ENCODE results near the gene TMEM170A. TPM values are rescaled to one million over a fixed set of nuclear protein-coding genes. Genes with fewer than 3 reads are reported as not detected.

The TMEM170A gene
- total and polyA plus RNA-seq, 2 experiments from 2014 or later: 31.0 to 68.5 TPM

GRCh38 chr16:75402159-75402820, 62.2 kb downstream of the TMEM170A start (continued):
- no peak for TF ChIP-seq ZNF462 (CRISPR knock-in tag; IDR thresholded peaks at IDR 0.05)
- no peak for TF ChIP-seq EZH2 (IDR thresholded peaks at IDR 0.05; ENCODE audit: low read depth, unreplicated experiment)

GRCh38 chr16:75401691-75402090, 62.8 kb downstream of the TMEM170A start:
- H3K4me1 ChIP-seq (ENCODE audit: insufficient read depth): no peaks in the 10 kb centered on the region
- ATAC-seq (no peak), DNase-seq (ENCODE audit: low spot score) (no peak)
- no peaks in the 10 kb centered on the region for H3K9me3 Mint-ChIP-seq
- no peaks in the 10 kb centered on the region for H3K27me3 ChIP-seq (ENCODE audit: insufficient read depth)
- H3K27me3 Mint-ChIP-seq (ENCODE audit: insufficient read depth, low read depth, poor library complexity): no peaks in the 10 kb centered on the region
- no peak overlapping the region for H2AFZ ChIP-seq
- peaks cover 8% of the 10 kb centered on the region; the same call in 1 of the 2 replicates for H3F3A ChIP-seq (replicated peaks; ENCODE audit: low read depth)
- H3K4me1 Mint-ChIP-seq: no peaks in the 10 kb centered on the region
- no peak overlapping the region for H3K27ac Mint-ChIP-seq
- peaks cover 12% of the 10 kb centered on the region; the same call in 1 of the 3 replicates for H3K36me3 Mint-ChIP-seq (ENCODE audit: low read depth)
- H3K4me3 ChIP-seq: no peak overlapping the region
- peaks cover 22% of the 10 kb centered on the region for H4K20me1 ChIP-seq (replicated peaks; ENCODE audit: insufficient read depth)
- peaks cover 12% of the 10 kb centered on the region; the same call in 1 of the 2 replicates for H3K79me2 ChIP-seq (replicated peaks; ENCODE audit: insufficient read depth)
- H3K36me3 ChIP-seq (ENCODE audit: insufficient read depth): no peaks in the 10 kb centered on the region
- no peaks in the 10 kb centered on the region for H3K9me2 ChIP-seq (ENCODE audit: insufficient read depth)
- H3K4me3 Mint-ChIP-seq: no peak overlapping the region
- no peak overlapping the region for H3K4me2 ChIP-seq
- no peak overlapping the region; the same call in 1 of the 2 replicates for H3K27ac ChIP-seq (ENCODE audit: low read depth)
- TF ChIP-seq JUNB (IDR thresholded peaks at IDR 0.05; ENCODE audit: unreplicated experiment) (no peak), EZH2phosphoT487 (IDR thresholded peaks at IDR 0.05; ENCODE audit: unreplicated experiment) (no peak), NANOG (IDR thresholded peaks at IDR 0.05; ENCODE audit: borderline replicate concordance) (no peak), ZNF462 (CRISPR knock-in tag; IDR thresholded peaks at IDR 0.05) (no peak), CREB1 (CRISPR knock-in tag; IDR thresholded peaks at IDR 0.05; ENCODE audit: low read depth) (no peak), STAT1 (IDR thresholded peaks at IDR 0.05; ENCODE audit: unreplicated experiment) (no peak), ZNF331 (CRISPR knock-in tag; IDR thresholded peaks at IDR 0.05; ENCODE audit: low read depth) (no peak), POLR2AphosphoS5 (IDR thresholded peaks at IDR 0.05; ENCODE audit: low read depth) (no peak), ZNF114 (CRISPR knock-in tag; IDR thresholded peaks at IDR 0.05) (no peak)

Measured in GM23338 (cell line).